OCI-LY7 (cell line): Measurements from ENCODE around the gene RTN4R. TPM values are rescaled to one million over a fixed set of nuclear protein-coding genes. Genes with fewer than 3 reads are reported as not detected.

Experiments used
- BruUV-seq: library from RNA; stranded (reverse); fragments of 400-500 nt; replicated peaks from 2 replicates; lab custom pipeline; 2021; lab: Mats Ljungman, UMichigan
- CTCF ChIA-PET: fragments of 300-600 bp; sonication (Branson Sonifier 250); formaldehyde crosslinking; loops from one replicate; lab custom pipeline; 2022; ENCODE audit warnings: antibody characterized with exemption; ENCODE audit not compliant: unreplicated experiment; lab: Charles Lee
- POLR2A ChIA-PET: fragments of 300-600 bp; sonication (Branson Sonifier 250); formaldehyde crosslinking; loops from one replicate; lab custom pipeline; 2022; ENCODE audit warnings: antibody characterized with exemption; lab: Charles Lee
- DNase-seq: peaks from one replicate; pipeline ENCODE4 v3.0.0-alpha.2; 2015; ENCODE audit warnings: low spot score
- H2AFZ ChIP-seq: fragments of 200-600 bp; sonication (generic), shearing (Covaris generic); 2 replicates; pipeline ENCODE4 v1.6.1; 2014; ENCODE audit warnings: mild to moderate bottlenecking, antibody characterized with exemption, low read length, moderate library complexity
- H3K27ac ChIP-seq: fragments of 200-600 bp; sonication (generic); 2 replicates; pipeline ENCODE4 v1.5.1; 2014; ENCODE audit warnings: mixed run types, low read depth, mild to moderate bottlenecking, moderate library complexity, low read length, inconsistent platforms; ENCODE audit not compliant: poor library complexity, severe bottlenecking
- H3K36me3 ChIP-seq: fragments of 200-600 bp; sonication (generic); 2 replicates; pipeline ENCODE4 v1.6.1; 2014; ENCODE audit warnings: mild to moderate bottlenecking, antibody characterized with exemption, low read length, moderate library complexity, mixed read lengths; ENCODE audit not compliant: insufficient read depth
- H3K4me1 ChIP-seq: fragments of 200-600 bp; sonication (generic); 2 replicates; pipeline ENCODE4 v1.5.1; 2014; ENCODE audit warnings: mild to moderate bottlenecking, low read length; ENCODE audit not compliant: insufficient read depth, poor library complexity, severe bottlenecking
- H3K4me2 ChIP-seq: fragments of 200-600 bp; sonication (generic); 2 replicates; pipeline ENCODE4 v1.6.1; 2014; ENCODE audit warnings: mild to moderate bottlenecking, low read length
- H3K4me3 ChIP-seq: fragments of 200-600 bp; sonication (generic); 2 replicates; pipeline ENCODE4 v1.5.1; 2014; ENCODE audit warnings: mild to moderate bottlenecking, low read depth, low read length; ENCODE audit not compliant: poor library complexity, severe bottlenecking
- H3K79me2 ChIP-seq: fragments of 200-600 bp; sonication (generic); 2 replicates; pipeline ENCODE4 v1.6.1; 2016; ENCODE audit warnings: low read depth, mild to moderate bottlenecking, low read length, moderate library complexity, mixed read lengths; ENCODE audit not compliant: insufficient read depth
- H3K9me2 ChIP-seq: fragments of 200-600 bp; sonication (generic); 2 replicates; pipeline ENCODE4 v1.6.1; 2016; ENCODE audit warnings: mild to moderate bottlenecking, low read length, mixed read lengths; ENCODE audit not compliant: insufficient read depth
- H3K9me3 ChIP-seq: fragments of 200-600 bp; sonication (generic); 2 replicates; pipeline ENCODE4 v1.6.1; 2014; ENCODE audit warnings: mild to moderate bottlenecking, mixed run types, low read length, mixed read lengths
- H4K20me1 ChIP-seq: fragments of 200-600 bp; sonication (generic); 2 replicates; pipeline ENCODE4 v1.6.1; 2014; ENCODE audit warnings: mild to moderate bottlenecking, antibody characterized with exemption, low read length, moderate library complexity, mixed read lengths; ENCODE audit not compliant: insufficient read depth
- CTCF ChIP-seq: fragments of 200-600 bp; sonication (generic); conservative IDR thresholded peaks from 2 replicates; pipeline ENCODE4 v1.5.1; 2014; ENCODE audit warnings: mild to moderate bottlenecking, antibody characterized with exemption, low read length, moderate library complexity, mixed read lengths
- EZH2phosphoT487 ChIP-seq: fragments of 200-600 bp; sonication (generic); IDR thresholded peaks from 2 replicates; pipeline ENCODE4 v1.6.1; 2018; ENCODE audit warnings: low read depth, borderline replicate concordance, mild to moderate bottlenecking, mixed run types, antibody characterized with exemption, low read length, moderate library complexity, mixed read lengths
- intact Hi-C: fragments of 100-400 bp; cut with micrococcal nuclease; formaldehyde crosslinking; loops from one replicate; pipeline ENCODE4 v1.10.0; 2022; ENCODE audit not compliant: unreplicated experiment
- microRNA-seq: library from miRNA; unstranded; fragments of <30 nt; microRNA quantifications from one replicate; pipeline ENCODE4 v1.2.0, GENCODE V29; 2022; ENCODE audit warnings: borderline replicate concordance
- small RNA-seq: library from RNA; depleted of rRNA; stranded (forward); fragments of <200 nt; gene quantifications from one replicate; pipeline ENCODE3, GENCODE V24; 2014
- total RNA-seq, 2 experiments: library from RNA; depleted of rRNA in 1 of 2; stranded (reverse); fragments of >200 nt in 1 of 2; shearing (Covaris generic) in 1 of 2; gene quantifications; 2 replicates each; pipeline ENCODE4 v1.2.3, GENCODE V29; 2014 to 2022

The RTN4R gene
- total RNA-seq, 2 experiments from 2014 or later: not detected

DNA sequence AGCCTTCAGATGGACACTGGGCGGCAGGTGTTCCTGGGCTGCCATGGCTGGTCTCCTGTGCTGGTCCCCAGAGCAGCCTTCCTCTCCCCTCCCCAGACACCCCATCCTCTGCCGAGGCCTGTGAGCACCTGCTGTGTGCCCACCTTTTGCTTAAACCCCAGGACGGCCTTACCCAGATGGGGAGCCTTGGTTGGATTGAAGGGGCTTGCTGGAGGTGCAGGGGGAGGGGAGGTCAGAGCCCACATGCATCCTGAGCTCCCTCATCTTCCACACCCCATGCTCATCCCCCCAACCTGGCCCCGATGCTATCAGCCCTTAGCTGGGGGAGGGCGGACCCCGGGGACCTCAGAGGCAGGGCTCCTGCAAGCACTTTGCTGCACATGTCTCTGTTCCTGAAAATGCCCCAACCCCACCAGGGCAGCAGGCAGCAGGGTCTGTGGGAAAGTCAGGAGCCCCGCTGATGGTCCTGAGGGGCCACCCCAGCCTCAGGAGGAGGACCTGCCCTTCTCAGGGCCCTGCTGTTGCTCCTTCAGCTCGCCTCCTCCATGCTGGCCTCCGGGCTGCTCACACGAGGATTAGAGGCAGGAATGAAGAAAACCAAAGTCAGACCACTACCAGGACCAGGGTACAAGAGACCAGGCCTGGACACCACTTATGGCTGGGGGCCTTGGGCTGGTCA is 75.7 kb downstream of the RTN4R start:
- no peaks in the 10 kb centered on the region for H4K20me1 ChIP-seq
- no peak overlapping the region for H2AFZ ChIP-seq
- H3K9me3 ChIP-seq: no peaks in the 10 kb centered on the region
- H3K36me3 ChIP-seq: no peaks in the 10 kb centered on the region
- CTCF ChIA-PET: interaction anchor here (0.6 kb wide), 1 partner anchor 14 kb away, joined by 3 read pairs; no protein-coding TSS in a partner anchor
- no peak overlapping the region for H3K4me2 ChIP-seq
- intact Hi-C loops: no loop called here
- no peak for DNase-seq
- TF ChIP-seq CTCF (no peak), EZH2phosphoT487 (no peak)
- H3K4me3 ChIP-seq: no peak overlapping the region
- no peaks in the 10 kb centered on the region for H3K9me2 ChIP-seq
- H3K27ac ChIP-seq: no peak overlapping the region
- no peaks in the 10 kb centered on the region for H3K79me2 ChIP-seq
- no TSS peak for BruUV-seq
- POLR2A ChIA-PET: no interaction called here
- H3K4me1 ChIP-seq: no peaks in the 10 kb centered on the region

DNA sequence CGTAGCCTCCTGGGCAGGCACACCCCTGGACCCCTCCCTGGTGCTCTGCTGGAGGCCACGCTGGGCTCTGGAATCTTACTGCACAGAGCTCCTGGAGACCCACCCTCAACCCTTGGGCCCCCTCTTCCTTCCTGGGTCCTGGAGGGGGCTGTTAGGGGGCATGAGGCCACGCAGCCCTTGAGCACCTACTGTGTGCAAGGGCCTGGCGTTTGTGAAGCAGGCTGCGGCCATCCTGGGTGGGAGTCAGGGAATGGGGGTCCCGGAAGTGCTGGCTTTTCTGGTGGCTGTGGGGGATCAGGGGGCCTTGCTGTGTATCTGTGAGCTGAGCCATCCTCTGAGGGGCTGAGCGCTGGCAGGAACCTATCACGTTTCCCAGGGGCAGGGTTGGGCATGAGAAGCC is 76.3 kb downstream of the RTN4R start:
- no peak for TF ChIP-seq CTCF
- TF ChIP-seq EZH2phosphoT487: no peak
- DNase-seq: no peak
- Histone ChIP-seq H2AFZ (no peak overlapping the region), H3K9me3 (no peaks in the 10 kb centered on the region), H3K9me2 (no peaks in the 10 kb centered on the region), H3K4me3 (no peak overlapping the region), H3K27ac (no peak overlapping the region), H3K79me2 (no peaks in the 10 kb centered on the region), H3K4me2 (no peak overlapping the region), H4K20me1 (no peaks in the 10 kb centered on the region), H3K36me3 (no peaks in the 10 kb centered on the region), H3K4me1 (no peaks in the 10 kb centered on the region)
- intact Hi-C loops: no loop called here
- ChIA-PET CTCF (no interaction called here), POLR2A (no interaction called here)
- no TSS peak for BruUV-seq

Small RNA genes lying within 50 kb of the gene (microRNA-seq; reads per million reads assigned to microRNA genes)
- not detected for gene MIR1286

Small RNA genes lying within 50 kb of the gene (small RNA-seq; reads per million reads assigned to genes)
- gene MIR1286: not detected

Other genes with a start within 250 kb of the RTN4R start
- gene TANGO2, start 247.2 kb downstream of the RTN4R start, total RNA-seq (2014; rRNA removed; shearing (Covaris generic)): 12.3 and 18.3 TPM in 2 replicates
- gene TANGO2, start 247.2 kb downstream of the RTN4R start, total RNA-seq (2022): 23.3 and 25.0 TPM in 2 replicates
- gene DGCR8, start 188.1 kb downstream of the RTN4R start, total RNA-seq (2014; rRNA removed; shearing (Covaris generic)): 49.5 and 53.4 TPM in 2 replicates
- gene DGCR8, start 188.1 kb downstream of the RTN4R start, total RNA-seq (2022): 68.2 and 75.6 TPM in 2 replicates
- 570 and 652 TPM in 2 replicates for gene RANBP1, start 152.2 kb downstream of the RTN4R start, total RNA-seq (2014; rRNA removed; shearing (Covaris generic))
- 398 and 406 TPM in 2 replicates for gene RANBP1, start 152.2 kb downstream of the RTN4R start, total RNA-seq (2022)
- gene TRMT2A, start 151.1 kb downstream of the RTN4R start, total RNA-seq (2014; rRNA removed; shearing (Covaris generic)): 118 and 126 TPM in 2 replicates
- gene TRMT2A, start 151.1 kb downstream of the RTN4R start, total RNA-seq (2022): 97.5 and 104 TPM in 2 replicates
- gene ZDHHC8, start 136.5 kb downstream of the RTN4R start, total RNA-seq (2014; rRNA removed; shearing (Covaris generic)): 1.8 and 2.3 TPM in 2 replicates
- gene ZDHHC8, start 136.5 kb downstream of the RTN4R start, total RNA-seq (2022): 9.6 and 16.7 TPM in 2 replicates
- not detected in 2 replicates for gene CCDC188, start 117.3 kb downstream of the RTN4R start, total RNA-seq (2014; rRNA removed; shearing (Covaris generic))
- gene CCDC188, start 117.3 kb downstream of the RTN4R start, total RNA-seq (2022): not detected in 2 replicates
- 36.0 and 37.8 TPM in 2 replicates for gene DGCR6L, start 51.7 kb upstream of the RTN4R start, total RNA-seq (2014; rRNA removed; shearing (Covaris generic))
- 18.9 and 22.5 TPM in 2 replicates for gene DGCR6L, start 51.7 kb upstream of the RTN4R start, total RNA-seq (2022)
- gene ZNF74, start 125.8 kb upstream of the RTN4R start, total RNA-seq (2014; rRNA removed; shearing (Covaris generic)): not detected in 2 replicates
- gene ZNF74, start 125.8 kb upstream of the RTN4R start, total RNA-seq (2022): not detected in 2 replicates
- 1.0 and 1.2 TPM in 2 replicates for gene SCARF2, start 169.5 kb upstream of the RTN4R start, total RNA-seq (2014; rRNA removed; shearing (Covaris generic))
- gene SCARF2, start 169.5 kb upstream of the RTN4R start, total RNA-seq (2022): 2.2 and 3.2 TPM in 2 replicates
- 11.4 and 14.8 TPM in 2 replicates for gene KLHL22, start 227.5 kb upstream of the RTN4R start, total RNA-seq (2014; rRNA removed; shearing (Covaris generic))
- gene KLHL22, start 227.5 kb upstream of the RTN4R start, total RNA-seq (2022): 32.9 and 38.1 TPM in 2 replicates
- gene MED15, start 239.3 kb upstream of the RTN4R start, total RNA-seq (2014; rRNA removed; shearing (Covaris generic)): 26.7 and 28.7 TPM in 2 replicates
- gene MED15, start 239.3 kb upstream of the RTN4R start, total RNA-seq (2022): 62.5 and 79.2 TPM in 2 replicates